GM19043 (cell line): ENCODE data around the gene CAPN2.
A peak's percentile ranks its signal among the peaks of the same experiment; 100 is the strongest.

Experiments
- ATAC-seq: cut with Tn5 transposase; IDR thresholded peaks from one replicate; pipeline ENCODE4 v1.9.1; 2021; ENCODE audit warnings: low read depth; ENCODE audit not compliant: unreplicated experiment

CAPN2 gene

GRCh38 chr1:223715604-223716172 lies 3.3 kb downstream of the CAPN2 start:
- no peak for ATAC-seq

- peak; percentile 44 for ATAC-seq
Observed at GRCh38 chr1:223716302-223716862, 4.0 kb downstream of the CAPN2 start.

GRCh38 chr1:223717123-223717522 lies 4.8 kb downstream of the CAPN2 start:
- ATAC-seq = no peak

- ATAC-seq = no peak
Observed at GRCh38 chr1:223717695-223718363, 5.5 kb downstream of the CAPN2 start.

GRCh38 chr1:223718850-223719249 lies 6.5 kb downstream of the CAPN2 start:
- no peak for ATAC-seq

- ATAC-seq = no peak
Observed at GRCh38 chr1:223720971-223721591, 8.7 kb downstream of the CAPN2 start.

GRCh38 chr1:223721658-223722607 lies 9.6 kb downstream of the CAPN2 start:
- ATAC-seq = no peak

- ATAC-seq = no peak
Observed at GRCh38 chr1:223723351-223723904, 11.1 kb downstream of the CAPN2 start.

- ATAC-seq = no peak
Observed at GRCh38 chr1:223724376-223724775, 12.0 kb downstream of the CAPN2 start.

- ATAC-seq = no peak
Observed at GRCh38 chr1:223725578-223725977, 13.2 kb downstream of the CAPN2 start.

- ATAC-seq = peak; percentile 97
Observed at GRCh38 chr1:223726380-223727001, 14.2 kb downstream of the CAPN2 start.

- ATAC-seq = no peak
Observed at GRCh38 chr1:223727541-223727940, 15.2 kb downstream of the CAPN2 start.

GRCh38 chr1:223729906-223730305 lies 17.6 kb downstream of the CAPN2 start:
- ATAC-seq = no peak

GRCh38 chr1:223730479-223731132 lies 18.3 kb downstream of the CAPN2 start:
- no peak for ATAC-seq

- ATAC-seq = no peak
Observed at GRCh38 chr1:223731133-223731770, 18.9 kb downstream of the CAPN2 start.

- ATAC-seq = no peak
Observed at GRCh38 chr1:223732993-223733798, 20.9 kb downstream of the CAPN2 start.

GRCh38 chr1:223733898-223734852 lies 21.8 kb downstream of the CAPN2 start:
- no peak for ATAC-seq
